ENCODE results near the gene PPP4R2.
"Not testable (repeated sequence)": the region's sequence is repeated elsewhere in the genome, so short reads cannot be mapped to it uniquely, and the experiment has no call there.

The PPP4R2 gene

DNA sequence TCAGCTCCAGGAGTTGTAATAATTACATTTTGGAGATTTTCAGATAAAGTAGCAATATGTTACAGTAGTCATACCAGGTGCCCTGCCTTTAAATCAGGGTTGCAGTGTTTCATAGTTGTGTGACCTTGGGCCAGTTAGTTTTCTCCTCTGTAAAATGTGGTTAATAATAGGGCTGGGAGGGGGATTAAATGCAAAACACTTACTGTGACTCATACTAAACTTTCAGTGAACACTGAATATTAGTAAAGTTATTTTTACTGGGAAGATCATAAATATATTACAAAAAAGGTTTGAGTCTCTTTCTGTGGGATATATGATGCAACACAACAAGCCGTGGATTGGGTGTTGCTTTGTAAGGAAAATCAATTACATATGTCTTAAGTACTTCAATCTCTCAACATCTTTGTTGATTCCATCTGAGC, 63.7 kb downstream of the PPP4R2 start:
- no peak overlapping the region for H3K4me3 ChIP-seq (replicated peaks; ENCODE audit: low read depth, low read length)
- TF ChIP-seq, protein P1, sequence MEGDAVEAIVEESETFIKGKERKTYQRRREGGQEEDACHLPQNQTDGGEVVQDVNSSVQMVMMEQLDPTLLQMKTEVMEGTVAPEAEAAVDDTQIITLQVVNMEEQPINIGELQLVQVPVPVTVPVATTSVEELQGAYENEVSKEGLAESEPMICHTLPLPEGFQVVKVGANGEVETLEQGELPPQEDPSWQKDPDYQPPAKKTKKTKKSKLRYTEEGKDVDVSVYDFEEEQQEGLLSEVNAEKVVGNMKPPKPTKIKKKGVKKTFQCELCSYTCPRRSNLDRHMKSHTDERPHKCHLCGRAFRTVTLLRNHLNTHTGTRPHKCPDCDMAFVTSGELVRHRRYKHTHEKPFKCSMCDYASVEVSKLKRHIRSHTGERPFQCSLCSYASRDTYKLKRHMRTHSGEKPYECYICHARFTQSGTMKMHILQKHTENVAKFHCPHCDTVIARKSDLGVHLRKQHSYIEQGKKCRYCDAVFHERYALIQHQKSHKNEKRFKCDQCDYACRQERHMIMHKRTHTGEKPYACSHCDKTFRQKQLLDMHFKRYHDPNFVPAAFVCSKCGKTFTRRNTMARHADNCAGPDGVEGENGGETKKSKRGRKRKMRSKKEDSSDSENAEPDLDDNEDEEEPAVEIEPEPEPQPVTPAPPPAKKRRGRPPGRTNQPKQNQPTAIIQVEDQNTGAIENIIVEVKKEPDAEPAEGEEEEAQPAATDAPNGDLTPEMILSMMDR (IDR thresholded peaks at IDR 0.05; ENCODE audit: low read depth, low read length, missing control alignments), result no peak
- DNase-seq (ENCODE audit: extremely low read depth, low read depth), result peak; percentile 24

DNA sequence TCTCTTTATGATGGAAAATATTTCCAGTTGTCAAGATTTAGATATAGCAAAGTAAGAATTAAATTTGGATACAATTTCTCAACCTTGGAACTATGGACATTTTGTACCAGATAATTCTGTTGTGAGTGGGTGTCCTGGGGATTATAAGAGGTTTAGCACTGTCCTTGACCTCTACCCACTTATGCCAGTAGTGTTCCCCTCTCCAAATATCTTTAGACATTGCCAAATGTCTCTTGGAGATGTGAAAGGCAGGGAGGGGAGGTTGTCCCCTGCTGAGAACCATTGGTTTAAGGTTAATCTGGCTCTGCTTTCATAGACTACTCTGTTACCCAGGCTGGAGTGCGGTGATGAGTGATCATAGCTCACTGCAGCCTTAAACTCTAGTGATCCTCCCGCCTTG, 64.8 kb downstream of the PPP4R2 start, which contains the start of gene EBLN2:
Gene EBLN2, plus strand, starts transcription at position 244 of the 400 bp plus-strand sequence. CDS start 423 bp downstream, outside the sequence.
- no peak for DNase-seq (ENCODE audit: extremely low read depth, low read depth)
- TF ChIP-seq, protein P1 (IDR thresholded peaks at IDR 0.05; ENCODE audit: low read depth, low read length, missing control alignments), result no peak
- no peak within 1 kb of the TSS for H3K4me3 ChIP-seq (replicated peaks; ENCODE audit: low read depth, low read length)

DNA sequence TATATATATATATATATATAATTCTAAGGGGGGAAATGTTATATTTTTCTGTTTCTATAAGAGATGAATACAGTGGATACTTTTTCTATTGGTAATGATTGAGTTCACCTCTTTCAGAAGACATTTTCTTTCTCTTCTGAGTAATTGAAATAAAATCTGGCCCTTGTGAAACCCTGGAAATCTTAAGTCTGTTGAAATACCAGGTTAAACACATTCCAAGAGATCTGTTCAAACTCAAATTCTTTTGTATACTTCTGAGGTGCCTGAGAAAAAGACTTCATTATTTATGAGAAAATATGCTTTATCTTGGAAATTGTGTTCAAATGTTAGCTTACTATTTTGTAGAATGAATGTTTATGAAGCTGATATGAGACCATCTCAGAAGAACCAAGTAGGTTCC, 69.6 kb downstream of the PPP4R2 start:
- H3K4me3 ChIP-seq (replicated peaks; ENCODE audit: low read depth, low read length); DNase-seq (ENCODE audit: extremely low read depth, low read depth): not testable (repeated sequence)

DNA sequence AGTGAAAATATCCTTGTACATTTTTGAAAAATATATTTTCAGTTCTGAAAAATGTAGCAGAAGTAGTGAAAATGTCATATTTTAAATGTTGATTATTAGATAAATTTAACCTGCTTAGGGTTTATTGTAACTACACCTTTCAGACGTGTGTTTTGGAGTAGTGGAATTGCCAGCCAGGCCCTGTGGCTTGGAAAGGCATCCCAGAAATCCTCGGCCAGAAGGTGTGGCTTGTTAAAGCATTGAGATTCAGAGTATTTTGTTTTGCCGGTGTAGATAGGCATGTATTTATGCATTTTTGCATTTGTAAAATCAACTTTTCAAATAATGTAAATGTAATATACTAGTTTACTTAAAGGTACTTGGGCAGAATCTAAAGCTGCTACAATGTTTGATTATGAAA, 71.8 kb downstream of the PPP4R2 start:
- DNase-seq (ENCODE audit: extremely low read depth, low read depth), result no peak
- H3K4me3 ChIP-seq (replicated peaks; ENCODE audit: low read depth, low read length), result no peak overlapping the region
- TF ChIP-seq, protein P1 (IDR thresholded peaks at IDR 0.05; ENCODE audit: low read depth, low read length, missing control alignments), result no peak

DNA sequence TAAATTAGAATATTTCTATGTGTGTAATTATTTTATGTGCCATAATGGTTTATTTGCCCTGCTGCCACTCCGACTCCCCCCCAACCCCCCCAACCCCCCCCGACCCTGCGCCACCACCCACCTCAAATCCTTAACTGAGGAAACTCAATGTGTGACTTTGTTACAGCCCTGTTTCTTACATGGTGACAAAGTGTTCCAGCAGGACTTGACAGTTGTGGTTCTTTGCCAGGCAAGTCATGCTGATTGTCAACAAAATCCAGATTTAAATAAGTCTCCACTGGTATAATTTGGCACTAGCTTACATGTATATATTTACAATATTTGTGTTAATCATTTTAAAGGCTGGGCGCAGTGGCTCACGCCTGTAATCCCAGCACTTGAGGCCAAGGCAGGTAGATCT, 72.6 kb downstream of the PPP4R2 start:
- TF ChIP-seq, protein P1 (IDR thresholded peaks at IDR 0.05; ENCODE audit: low read depth, low read length, missing control alignments), result no peak
- no peak overlapping the region for H3K4me3 ChIP-seq (replicated peaks; ENCODE audit: low read depth, low read length)
- no peak for DNase-seq (ENCODE audit: extremely low read depth, low read depth)

DNA sequence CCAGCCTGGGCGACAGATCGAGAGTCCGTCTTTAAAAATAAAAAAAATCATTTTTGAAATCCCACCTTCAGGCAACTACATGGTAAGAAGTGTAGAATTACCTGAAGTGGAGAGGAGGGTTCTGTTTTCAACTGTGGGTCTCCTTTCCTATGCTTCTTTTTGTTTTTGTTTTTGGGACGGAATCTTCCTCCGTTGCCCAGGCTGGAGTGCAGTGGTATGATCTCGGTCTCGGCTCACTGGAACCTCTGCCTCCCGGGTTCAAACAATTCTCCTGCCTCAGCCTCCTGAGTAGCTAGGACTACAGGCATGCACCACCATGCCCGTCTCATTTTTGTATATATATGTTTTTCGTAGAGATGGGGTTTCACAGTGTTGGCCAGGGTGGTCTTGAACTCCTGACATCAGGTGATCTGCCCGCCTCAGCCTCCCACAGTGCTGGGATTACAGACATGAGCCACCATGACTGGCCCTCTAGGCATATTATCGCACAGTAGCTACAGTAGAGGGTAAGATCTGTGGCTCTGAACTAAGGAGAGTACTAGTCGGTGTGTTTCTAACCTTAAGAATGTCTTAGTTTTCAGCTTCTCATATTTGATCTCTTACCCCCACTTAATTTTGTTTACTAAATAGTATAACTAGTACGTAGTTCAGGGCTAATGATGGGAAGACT, 73.3 kb downstream of the PPP4R2 start:
- no peak overlapping the region for H3K4me3 ChIP-seq (replicated peaks; ENCODE audit: low read depth, low read length)
- no peak for DNase-seq (ENCODE audit: extremely low read depth, low read depth)
- TF ChIP-seq, protein P1 (IDR thresholded peaks at IDR 0.05; ENCODE audit: low read depth, low read length, missing control alignments), result no peak

DNA sequence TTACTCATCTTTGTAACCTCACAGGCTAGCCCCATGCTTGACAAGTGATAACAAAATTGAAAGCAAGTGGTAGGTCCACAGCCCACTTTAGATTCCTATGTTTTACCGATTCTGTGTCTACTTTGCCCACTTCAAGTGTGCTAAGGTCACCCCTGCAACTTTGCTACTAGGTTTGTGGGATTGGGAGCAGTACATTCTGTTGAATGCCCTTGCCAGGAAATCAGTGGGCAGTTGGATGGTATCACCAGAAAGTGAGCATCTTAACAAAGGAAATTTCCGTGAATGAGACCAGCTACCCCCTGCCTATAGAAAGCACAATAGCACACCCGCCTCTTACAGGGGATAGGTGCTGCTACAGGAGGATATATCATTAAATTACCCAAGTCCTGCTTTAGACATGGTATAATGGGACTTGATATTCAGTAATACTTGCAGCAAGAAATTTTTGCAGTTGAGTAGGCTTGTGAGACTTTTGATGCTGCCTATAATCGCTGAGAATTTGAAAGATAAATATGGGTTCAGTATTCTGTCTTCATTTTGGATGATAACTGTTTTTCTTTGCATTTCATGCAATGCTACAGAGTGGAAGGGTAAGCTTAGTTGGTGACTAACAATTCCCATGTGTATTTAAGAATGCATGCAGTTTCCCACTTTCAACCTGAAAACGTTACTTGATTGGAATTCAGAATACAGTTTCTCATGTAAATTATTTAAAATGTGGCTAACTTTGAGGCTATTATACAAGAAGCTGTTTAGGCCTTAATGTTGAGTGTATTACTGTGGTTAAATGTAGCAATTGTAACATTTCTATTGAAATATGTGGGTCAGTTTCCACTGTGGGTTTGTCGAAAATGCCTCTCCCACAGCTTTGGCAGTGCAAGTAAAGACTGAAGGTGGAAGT, 74.3 kb downstream of the PPP4R2 start:
- TF ChIP-seq, protein P1 (IDR thresholded peaks at IDR 0.05; ENCODE audit: low read depth, low read length, missing control alignments), result no peak
- no peak for DNase-seq (ENCODE audit: extremely low read depth, low read depth)
- no peak overlapping the region for H3K4me3 ChIP-seq (replicated peaks; ENCODE audit: low read depth, low read length)

Measured in HFF-Myc (cell line).